DND-41 (cell line): Measurements from ENCODE around the gene CLCN3.

Source experiments
- ATAC-seq: fragments of 200-7000 bp; cut with Tn5 transposase; 3 replicates; pipeline ENCODE4 v1.9.1; 2021; ENCODE audit warnings: low read depth; ENCODE audit not compliant: insufficient read depth
- DNase-seq: peaks from one replicate; pipeline ENCODE4 v3.0.0-alpha.2; 2020
- H2AFZ ChIP-seq: 2 replicates; pipeline ENCODE4 v1.6.0; 2012; ENCODE audit warnings: low read depth, low read length
- H3K27ac ChIP-seq: 2 replicates; pipeline ENCODE4 v1.5.1; 2012; ENCODE audit warnings: low read length, inconsistent platforms
- H3K27me3 ChIP-seq: fragments of 200-600 bp; sonication (generic); 2 replicates; pipeline ENCODE4 v1.6.0; 2012; ENCODE audit warnings: low read length, mild to moderate bottlenecking, inconsistent platforms; ENCODE audit not compliant: insufficient read depth, poor library complexity
- H3K36me3 ChIP-seq: 2 replicates; pipeline ENCODE4 v1.5.1; 2012; ENCODE audit warnings: low read length, inconsistent platforms; ENCODE audit not compliant: insufficient read depth
- H3K4me1 ChIP-seq: 2 replicates; pipeline ENCODE4 v1.5.1; 2012; ENCODE audit warnings: mild to moderate bottlenecking, low read length; ENCODE audit not compliant: insufficient read depth
- H3K4me2 ChIP-seq: 2 replicates; pipeline ENCODE4 v1.6.0; 2012; ENCODE audit warnings: mild to moderate bottlenecking, moderate library complexity, low read length, inconsistent platforms; ENCODE audit not compliant: insufficient read depth
- H3K4me3 ChIP-seq, 2 experiments: fragments of 200-600 bp in 1 of 2; shearing (Covaris generic) in 1 of 2; 2 replicates each; pipeline ENCODE4 v1.5.1; 2012 to 2016; ENCODE audit warnings: inconsistent platforms in 2 of 2, low read length in 2 of 2, mild to moderate bottlenecking in 2 of 2, low read depth in 1 of 2, moderate library complexity in 1 of 2
- H3K79me2 ChIP-seq: 2 replicates; pipeline ENCODE4 v1.6.0; 2012; ENCODE audit warnings: low read length, inconsistent platforms; ENCODE audit not compliant: insufficient read depth
- H3K9ac ChIP-seq: 2 replicates; pipeline ENCODE4 v1.6.0; 2012; ENCODE audit warnings: low read depth, mild to moderate bottlenecking, inconsistent platforms, low read length, moderate library complexity
- H3K9me3 ChIP-seq: 2 replicates; pipeline ENCODE4 v1.5.1; 2012; ENCODE audit warnings: low read length, moderate library complexity, mild to moderate bottlenecking, inconsistent platforms; ENCODE audit not compliant: insufficient read depth, severe bottlenecking
- H4K20me1 ChIP-seq: 2 replicates; pipeline ENCODE4 v1.6.0; 2012; ENCODE audit warnings: low read length; ENCODE audit not compliant: insufficient read depth
- CTCF ChIP-seq: IDR thresholded peaks from 2 replicates; pipeline ENCODE4 v1.5.1; 2012; ENCODE audit warnings: borderline replicate concordance, low read length, moderate library complexity, mild to moderate bottlenecking; ENCODE audit not compliant: poor library complexity, severe bottlenecking; ENCODE audit errors: extremely low read depth
- EZH2 ChIP-seq: IDR thresholded peaks from 3 replicates; pipeline ENCODE4 v1.6.1; 2012; ENCODE audit warnings: borderline replicate concordance, low read depth, mild to moderate bottlenecking, moderate library complexity, low read length, inconsistent platforms; ENCODE audit not compliant: severe bottlenecking

CLCN3 gene

DNA sequence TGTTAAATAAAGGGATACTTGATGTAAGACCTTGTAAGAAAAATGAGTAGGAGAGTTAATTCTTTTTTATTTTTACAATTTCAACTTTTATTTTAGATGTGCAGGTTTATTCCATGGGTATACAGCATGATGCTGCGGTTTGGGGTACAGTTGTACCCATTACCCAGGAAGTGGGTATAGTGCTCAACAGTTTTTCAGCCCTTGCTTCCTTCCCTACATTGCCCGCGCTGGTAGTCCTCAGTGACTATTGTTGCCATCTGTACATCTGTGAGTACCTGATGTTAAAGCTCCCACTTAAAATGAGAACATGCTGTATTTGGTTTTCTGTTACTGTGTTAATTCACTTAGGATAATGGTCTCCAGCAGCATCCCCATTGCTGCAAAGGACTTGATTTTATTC lies 9.7 kb downstream of the CLCN3 start:
- H2AFZ ChIP-seq, result no peak overlapping the region
- peaks cover 48% of the 10 kb centered on the region for H3K79me2 ChIP-seq
- H3K9ac ChIP-seq, result no peak overlapping the region
- no peaks in the 10 kb centered on the region for H3K36me3 ChIP-seq
- ATAC-seq (peak; percentile 92), DNase-seq (peak; percentile 55)
- no peaks in the 10 kb centered on the region for H3K27me3 ChIP-seq
- no peak overlapping the region for H3K27ac ChIP-seq
- TF ChIP-seq CTCF (no peak), EZH2 (no peak)
- no peak overlapping the region for H3K4me2 ChIP-seq
- H3K9me3 ChIP-seq, result no peaks in the 10 kb centered on the region
- H4K20me1 ChIP-seq, result peaks cover 14% of the 10 kb centered on the region; the same call in 1 of the 2 replicates
- no peak overlapping the region for H3K4me3 ChIP-seq
- H3K4me1 ChIP-seq, result peaks cover 3% of the 10 kb centered on the region; the same call in 1 of the 2 replicates

- Histone ChIP-seq H3K4me3 (no peak overlapping the region), H3K4me1 (peaks cover 3% of the 10 kb centered on the region; the same call in 1 of the 2 replicates), H3K27me3 (no peaks in the 10 kb centered on the region), H3K79me2 (peaks cover 29% of the 10 kb centered on the region), H3K27ac (no peak overlapping the region), H3K9ac (no peak overlapping the region), H2AFZ (no peak overlapping the region), H3K4me2 (no peak overlapping the region), H3K36me3 (peaks cover 11% of the 10 kb centered on the region; the same call in 1 of the 2 replicates), H4K20me1 (0 out of 2 replicates have a peak, but pooled peaks cover 3% of the 10 kb centered on the region), H3K9me3 (no peaks in the 10 kb centered on the region)
- ATAC-seq (no peak), DNase-seq (no peak)
- TF ChIP-seq CTCF (no peak), EZH2 (no peak)
Measured at GRCh38 chr4:169632896-169633295, 12.5 kb downstream of the CLCN3 start.

DNA sequence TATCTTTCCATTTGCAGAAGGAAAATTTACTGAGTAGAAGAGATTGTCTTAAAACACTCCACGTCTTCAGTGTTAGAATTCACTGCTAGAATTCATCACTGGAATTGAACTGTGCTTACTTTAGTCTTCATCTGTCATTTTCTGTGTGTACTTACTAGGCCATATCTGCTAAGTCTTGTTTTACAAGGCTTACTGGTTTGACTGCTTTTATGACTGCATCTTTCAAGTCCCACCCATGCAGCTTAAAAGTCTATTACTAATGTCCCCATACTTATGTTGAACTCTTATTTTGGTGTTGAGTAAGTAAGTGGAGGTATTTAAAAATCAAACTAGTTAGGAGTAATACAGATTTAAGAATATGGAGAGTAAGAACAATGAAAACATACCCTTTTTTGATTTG lies 14.6 kb downstream of the CLCN3 start:
- 0 out of 2 replicates have a peak, but pooled peaks cover 3% of the 10 kb centered on the region for H4K20me1 ChIP-seq
- peaks cover 15% of the 10 kb centered on the region; the same call in 1 of the 2 replicates for H3K79me2 ChIP-seq
- no peak overlapping the region for H3K27ac ChIP-seq

More for the DNA sequence above, 14.6 kb downstream of the CLCN3 start:
- Histone ChIP-seq H3K4me1 (peaks cover 2% of the 10 kb centered on the region; the same call in 1 of the 2 replicates), H3K4me2 (no peak overlapping the region), H3K9me3 (no peaks in the 10 kb centered on the region), H3K4me3 (no peak overlapping the region), H3K27me3 (no peaks in the 10 kb centered on the region), H2AFZ (no peak overlapping the region), H3K36me3 (peaks cover 19% of the 10 kb centered on the region; the same call in 1 of the 2 replicates), H3K9ac (no peak overlapping the region)
- TF ChIP-seq EZH2, result no peak
- TF ChIP-seq CTCF, result no peak
- ATAC-seq (no peak), DNase-seq (no peak)
